ENCODE measurements around the gene ANKS1B. TPM values are rescaled to one million over a fixed set of nuclear protein-coding genes. Genes with fewer than 3 reads are reported as not detected.
"Not testable (repeated sequence)": the region's sequence is repeated elsewhere in the genome, so short reads cannot be mapped to it uniquely, and the experiment has no call there.

Gene ANKS1B
- total RNA-seq, 4 donors from 2014 or later = 34.5 to 81.9 (median 71.1) TPM

GRCh38 chr12:98757455-98757854 lies 1227.3 kb downstream of the ANKS1B start:
- no peak overlapping the region for H3K4me3 ChIP-seq (replicated peaks in 1 of 3)
- H3K9me3 ChIP-seq = no peaks in the 10 kb centered on the region
- no peaks in the 10 kb centered on the region for H3K27me3 ChIP-seq
- TF ChIP-seq CTCF (IDR thresholded peaks at IDR 0.05) = no peak
- TF ChIP-seq POLR2A (IDR thresholded peaks at IDR 0.05) = no peak
- 66 to 88% methylated on average over 3 to 4 of the region's 4 CpGs for WGBS, 2 donors
- no peaks in the 10 kb centered on the region for H3K4me1 ChIP-seq
- H3K27ac ChIP-seq = no peak overlapping the region
- intact Hi-C loops (cut with DNase I) = no loop called here
- no peaks in the 10 kb centered on the region for H3K36me3 ChIP-seq
- DNase-seq = no peak

- H3K27ac ChIP-seq; H3K4me3 ChIP-seq (replicated peaks in 1 of 3); H3K27me3 ChIP-seq; H3K4me1 ChIP-seq; DNase-seq; H3K9me3 ChIP-seq; intact Hi-C loops (cut with DNase I); H3K36me3 ChIP-seq: not testable (repeated sequence)
- 90 to 98% methylated on average over 5 of the region's 5 CpGs for WGBS, 2 donors
Measured at GRCh38 chr12:98755855-98756254, 1228.9 kb downstream of the ANKS1B start.

- intact Hi-C loops (cut with DNase I) = no loop called here
- Histone ChIP-seq H3K27me3 (no peaks in the 10 kb centered on the region), H3K27ac (no peak overlapping the region), H3K4me3 (replicated peaks in 1 of 3) (no peak overlapping the region), H3K4me1 (no peaks in the 10 kb centered on the region), H3K36me3 (no peaks in the 10 kb centered on the region), H3K9me3 (no peaks in the 10 kb centered on the region)
- TF ChIP-seq CTCF (IDR thresholded peaks at IDR 0.05) (no peak), POLR2A (IDR thresholded peaks at IDR 0.05) (no peak)
- 72 to 84% methylated on average over 5 of the region's 5 CpGs for WGBS, 2 donors
- DNase-seq = no peak
Measured at GRCh38 chr12:98754095-98754494, 1230.6 kb downstream of the ANKS1B start.

- no peaks in the 10 kb centered on the region for H3K9me3 ChIP-seq
- no peak for DNase-seq
- H3K36me3 ChIP-seq = no peaks in the 10 kb centered on the region
- H3K4me3 ChIP-seq (replicated peaks in 1 of 3) = no peak overlapping the region
- TF ChIP-seq CTCF (IDR thresholded peaks at IDR 0.05) (no peak), POLR2A (IDR thresholded peaks at IDR 0.05) (no peak)
- no peaks in the 10 kb centered on the region for H3K27me3 ChIP-seq
- intact Hi-C loops (cut with DNase I) = no loop called here
- H3K4me1 ChIP-seq = no peaks in the 10 kb centered on the region
- H3K27ac ChIP-seq = no peak overlapping the region
- WGBS, 2 donors = 81 to 88% methylated on average over 5 of the region's 5 CpGs
Measured at GRCh38 chr12:98752726-98753125, 1232.0 kb downstream of the ANKS1B start.

GRCh38 chr12:98751580-98752115 lies 1233.1 kb downstream of the ANKS1B start:
- 80 to 81% methylated on average over 4 of the region's 4 CpGs for WGBS, 2 donors
- intact Hi-C loops (cut with DNase I) = no loop called here
- H3K36me3 ChIP-seq = no peaks in the 10 kb centered on the region
- no peaks in the 10 kb centered on the region for H3K4me1 ChIP-seq
- H3K27ac ChIP-seq = no peak overlapping the region
- no peak for TF ChIP-seq POLR2A (IDR thresholded peaks at IDR 0.05)
- no peak for TF ChIP-seq CTCF (IDR thresholded peaks at IDR 0.05)
- no peaks in the 10 kb centered on the region for H3K27me3 ChIP-seq
- H3K9me3 ChIP-seq = no peaks in the 10 kb centered on the region
- no peak for DNase-seq
- H3K4me3 ChIP-seq (replicated peaks in 1 of 3) = no peak overlapping the region

- intact Hi-C loops (cut with DNase I) = no loop called here
- Histone ChIP-seq H3K27me3 (no peaks in the 10 kb centered on the region), H3K4me3 (replicated peaks in 1 of 3) (no peak overlapping the region), H3K4me1 (peaks cover 6% of the 10 kb centered on the region in 2 donors), H3K9me3 (no peaks in the 10 kb centered on the region), H3K36me3 (no peaks in the 10 kb centered on the region), H3K27ac (no peak overlapping the region)
- no peak for DNase-seq
- 69 to 79% methylated on average over 9 of the region's 9 CpGs for WGBS, 2 donors
- no peak for TF ChIP-seq POLR2A (IDR thresholded peaks at IDR 0.05)
- no peak for TF ChIP-seq CTCF (IDR thresholded peaks at IDR 0.05)
Measured at GRCh38 chr12:98750511-98750910, 1234.2 kb downstream of the ANKS1B start.

All from thyroid gland (tissue), 4 donors.